Measurements from ENCODE around the gene EMILIN2.

Gene EMILIN2

DNA sequence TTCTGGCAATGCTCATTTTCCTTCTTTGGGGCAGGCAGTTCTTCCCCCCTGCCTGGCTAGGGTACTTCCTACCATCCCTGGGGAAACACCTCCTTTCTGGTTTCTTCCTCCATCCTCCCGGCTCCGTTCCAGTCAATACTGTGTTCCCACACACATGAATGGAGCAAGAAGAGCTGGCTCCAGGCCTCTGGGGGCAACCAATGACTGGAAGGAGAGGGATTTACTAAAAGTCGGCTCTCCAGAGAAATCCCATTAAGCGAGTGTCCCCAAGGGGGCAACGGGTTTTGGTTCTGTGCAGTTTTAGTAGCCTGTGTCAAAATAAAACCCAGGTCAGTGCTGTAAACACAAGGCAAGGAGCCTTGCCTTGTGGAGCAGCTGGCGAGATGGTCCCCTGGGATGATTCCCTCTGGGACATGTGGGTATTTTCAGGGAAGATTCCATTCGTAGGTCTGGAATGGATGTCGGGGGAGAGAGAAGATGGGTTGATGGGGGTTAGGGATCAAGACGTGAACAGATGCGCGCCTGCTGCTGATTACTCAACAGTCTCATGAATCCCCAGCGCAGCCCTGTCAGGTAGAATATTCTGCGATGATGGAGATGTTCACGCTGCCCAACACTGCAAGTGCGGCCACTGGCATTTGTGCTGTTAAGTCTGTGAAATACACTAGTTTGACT, 32.0 kb downstream of the EMILIN2 start:
- DNase-seq (ENCODE audit: low read depth), result no peak

- no peak for DNase-seq (ENCODE audit: low read depth)
These were observed 33.1 kb downstream of the EMILIN2 start for GRCh38 chr18:2879889-2880288.

DNA sequence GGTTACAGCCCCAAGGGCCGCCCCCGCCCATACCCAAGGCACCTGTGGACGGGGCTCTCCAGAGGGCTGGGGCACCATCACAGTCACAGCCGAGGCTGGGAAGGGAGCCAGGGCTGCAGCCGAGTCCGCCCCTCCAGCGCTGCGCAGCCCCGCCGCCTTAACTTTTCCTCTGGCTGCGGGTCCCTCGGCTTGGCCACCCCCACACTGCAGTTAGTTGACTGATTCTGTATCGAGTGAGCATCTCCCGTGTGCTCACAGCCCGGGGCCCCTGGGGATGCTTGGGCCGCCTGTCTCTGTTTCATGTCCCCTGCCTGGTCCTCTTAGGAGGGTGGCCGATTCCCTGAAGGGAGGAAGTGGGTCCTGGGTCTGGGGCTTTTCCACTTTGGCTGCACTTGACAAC, 33.7 kb downstream of the EMILIN2 start:
- DNase-seq (ENCODE audit: low read depth), result no peak

- no peak for DNase-seq (ENCODE audit: low read depth)
These were observed 34.5 kb downstream of the EMILIN2 start for GRCh38 chr18:2881088-2881839.

GRCh38 chr18:2881840-2882195, 35.0 kb downstream of the EMILIN2 start:
- DNase-seq (ENCODE audit: low read depth), result no peak

GRCh38 chr18:2882201-2882600, 35.4 kb downstream of the EMILIN2 start:
- no peak for DNase-seq (ENCODE audit: low read depth)

DNA sequence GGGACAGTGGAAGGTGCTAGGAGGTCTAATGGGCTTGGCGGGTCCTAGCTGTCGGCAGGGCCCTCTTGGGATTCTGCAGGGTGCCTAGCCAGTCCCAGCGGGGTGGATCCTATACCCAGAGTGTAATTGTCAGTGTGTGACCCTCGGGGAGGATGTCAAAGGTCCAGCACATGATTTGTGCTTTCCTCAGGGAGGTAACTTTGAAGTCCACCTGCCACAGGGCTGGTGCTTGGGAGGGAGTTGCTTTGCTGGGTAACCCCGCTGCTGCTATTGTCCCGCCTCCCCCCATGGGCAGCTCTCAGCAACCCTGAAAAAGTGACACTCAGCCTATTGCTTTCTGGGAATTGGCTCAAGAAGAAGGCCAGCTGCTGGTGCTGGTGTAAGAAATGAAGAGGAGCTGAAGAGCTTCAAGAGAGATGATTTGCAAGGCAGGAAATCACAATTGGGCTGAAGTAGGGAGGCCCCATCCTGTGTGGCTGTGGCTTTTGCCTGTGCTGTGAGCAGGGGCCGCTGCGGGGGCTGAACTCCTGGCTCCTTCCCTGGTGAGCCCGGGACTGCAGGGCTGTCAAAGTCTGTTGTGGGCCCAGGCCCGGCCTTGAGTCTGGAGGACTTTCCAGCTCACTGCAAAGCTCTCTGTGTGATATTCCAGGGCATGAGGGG, 36.4 kb downstream of the EMILIN2 start:
- no peak for DNase-seq (ENCODE audit: low read depth)

- DNase-seq (ENCODE audit: low read depth), result no peak
These were observed 38.0 kb downstream of the EMILIN2 start for GRCh38 chr18:2884706-2885285.

GRCh38 chr18:2887470-2887869, 40.7 kb downstream of the EMILIN2 start:
- no peak for DNase-seq (ENCODE audit: low read depth)

GRCh38 chr18:2889761-2890192, 43.0 kb downstream of the EMILIN2 start:
- DNase-seq (ENCODE audit: low read depth), result no peak

DNA sequence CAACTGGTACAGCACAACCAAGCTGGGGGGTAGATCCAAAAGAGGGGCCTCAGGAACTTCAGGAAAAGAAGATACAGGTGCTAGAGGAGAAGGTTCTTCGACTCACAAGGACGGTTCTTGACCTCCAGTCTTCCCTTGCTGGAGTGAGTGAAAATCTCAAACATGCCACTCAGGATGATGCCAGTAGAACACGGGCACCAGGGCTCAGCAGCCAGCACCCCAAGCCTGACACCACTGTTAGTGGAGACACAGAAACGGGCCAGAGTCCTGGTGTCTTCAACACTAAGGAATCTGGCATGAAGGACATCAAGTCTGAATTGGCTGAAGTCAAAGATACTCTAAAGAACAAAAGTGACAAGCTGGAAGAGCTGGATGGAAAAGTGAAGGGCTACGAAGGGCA, 43.8 kb downstream of the EMILIN2 start:
- no peak for DNase-seq (ENCODE audit: low read depth)

DNA sequence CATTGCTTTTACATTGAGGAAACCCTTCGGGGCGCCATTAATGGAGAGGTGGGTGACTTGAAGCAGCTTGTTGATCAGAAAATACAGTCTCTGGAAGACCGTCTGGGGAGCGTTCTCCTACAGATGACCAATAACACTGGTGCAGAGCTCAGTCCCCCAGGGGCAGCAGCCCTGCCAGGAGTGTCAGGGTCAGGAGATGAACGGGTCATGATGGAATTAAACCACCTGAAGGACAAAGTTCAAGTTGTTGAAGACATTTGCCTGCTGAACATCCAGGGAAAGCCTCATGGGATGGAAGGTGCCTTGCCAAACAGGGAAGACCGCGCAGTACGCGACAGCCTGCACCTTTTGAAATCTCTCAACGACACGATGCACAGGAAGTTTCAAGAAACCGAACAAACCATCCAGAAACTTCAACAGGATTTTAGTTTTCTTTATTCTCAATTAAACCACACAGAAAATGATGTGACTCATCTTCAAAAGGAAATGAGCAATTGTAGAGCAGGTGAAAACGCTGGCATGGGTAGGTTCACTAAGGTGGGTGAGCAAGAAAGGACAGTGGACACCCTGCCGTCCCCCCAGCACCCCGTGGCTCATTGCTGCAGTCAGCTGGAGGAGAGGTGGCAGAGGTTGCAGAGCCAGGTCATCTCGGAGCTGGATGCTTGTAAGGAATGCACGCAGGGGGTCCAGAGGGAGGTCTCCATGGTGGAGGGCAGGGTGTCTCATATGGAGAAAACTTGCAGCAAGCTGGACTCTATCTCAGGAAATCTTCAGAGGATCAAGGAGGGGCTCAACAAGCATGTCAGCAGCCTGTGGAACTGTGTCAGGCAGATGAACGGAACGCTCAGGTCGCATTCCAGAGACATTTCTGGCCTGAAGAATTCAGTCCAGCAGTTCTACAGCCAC, 45.0 kb downstream of the EMILIN2 start:
- no peak for DNase-seq (ENCODE audit: low read depth)

GRCh38 chr18:2893056-2893455, 46.2 kb downstream of the EMILIN2 start:
- no peak for DNase-seq (ENCODE audit: low read depth)

- no peak for DNase-seq (ENCODE audit: low read depth)
These were observed 46.9 kb downstream of the EMILIN2 start for GRCh38 chr18:2893676-2894075.

GRCh38 chr18:2894131-2894840, 47.5 kb downstream of the EMILIN2 start:
- no peak for DNase-seq (ENCODE audit: low read depth)

- no peak for DNase-seq (ENCODE audit: low read depth)
These were observed 48.1 kb downstream of the EMILIN2 start for GRCh38 chr18:2894841-2895370.

DNA sequence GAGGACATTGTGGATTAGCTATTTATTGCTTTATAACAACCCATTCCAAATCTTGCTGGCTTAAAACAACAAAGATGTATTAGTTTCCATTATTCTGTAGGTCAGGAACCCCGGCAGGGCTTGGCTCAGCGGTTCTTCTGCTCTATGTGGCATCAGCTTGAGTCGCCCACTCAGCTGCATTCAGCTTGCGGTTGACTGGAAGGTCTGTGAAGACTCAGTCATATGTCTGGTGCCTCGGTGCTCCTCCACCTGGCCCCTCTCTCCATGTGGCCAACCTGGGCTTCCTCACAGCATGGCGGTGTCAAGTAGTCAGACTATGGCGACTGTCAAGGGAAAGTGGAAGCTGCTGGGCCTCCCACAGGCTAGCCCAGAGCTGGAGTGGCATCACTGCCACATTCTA, 48.6 kb downstream of the EMILIN2 start:
- no peak for DNase-seq (ENCODE audit: low read depth)

- DNase-seq (ENCODE audit: low read depth), result no peak
These were observed 50.2 kb downstream of the EMILIN2 start for GRCh38 chr18:2896990-2897389.

DNA sequence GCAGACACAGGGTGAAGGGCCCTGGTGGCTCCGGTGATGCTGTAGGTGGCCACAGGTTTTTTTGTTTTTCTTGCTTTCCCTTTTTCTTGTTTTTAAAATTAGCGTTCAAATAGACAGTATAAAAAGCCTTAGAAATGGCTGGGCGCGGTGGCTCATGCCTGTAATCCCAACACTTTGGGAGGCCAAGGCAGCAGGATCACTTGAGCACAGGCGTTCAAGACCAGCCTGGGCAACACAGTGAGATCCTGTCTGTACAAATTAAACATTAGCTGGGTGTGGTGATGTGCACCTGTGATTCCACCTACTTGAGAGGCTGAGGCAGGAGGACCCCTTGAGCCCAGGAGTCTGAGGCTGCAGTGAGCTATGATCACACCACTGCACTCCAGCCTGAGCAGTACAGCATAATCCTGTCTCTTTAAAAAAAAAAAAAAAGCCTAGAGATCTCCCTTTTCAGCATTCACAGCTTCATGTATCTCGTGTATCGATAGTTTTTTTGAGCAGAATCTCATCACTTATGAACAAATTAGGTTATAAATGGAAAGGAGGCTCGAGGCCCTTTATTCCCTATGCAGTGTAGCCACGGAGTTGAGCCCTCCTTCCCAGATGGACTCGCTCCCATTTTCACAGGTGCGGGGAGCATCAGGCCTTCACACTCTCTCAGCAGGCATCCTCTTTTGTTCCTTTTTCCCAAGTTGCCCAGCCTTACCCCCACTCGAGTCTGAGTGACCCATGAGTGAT, 50.8 kb downstream of the EMILIN2 start:
- DNase-seq (ENCODE audit: low read depth), result no peak

DNA sequence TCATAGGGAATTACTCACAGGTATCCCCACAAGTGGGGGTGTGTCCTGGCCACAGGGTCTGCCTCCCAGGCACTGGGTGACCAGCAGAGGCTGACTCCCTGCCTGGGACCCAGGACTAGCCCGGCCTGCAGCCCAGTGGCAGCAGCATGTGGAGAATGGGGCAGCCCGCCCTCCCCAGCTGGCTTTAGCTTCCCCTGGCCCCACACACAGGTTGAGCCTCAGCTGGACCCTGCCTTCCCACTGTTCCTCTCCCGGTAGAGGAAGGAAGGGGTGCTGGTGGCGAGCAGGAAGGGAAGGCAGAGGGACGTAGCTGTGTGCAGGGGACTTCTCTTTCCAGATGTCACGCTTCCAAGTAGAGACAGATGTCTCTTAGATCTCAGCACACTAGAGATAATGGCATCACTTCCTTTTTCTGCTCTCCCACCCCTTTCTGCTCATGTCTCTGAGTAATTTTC, 51.4 kb downstream of the EMILIN2 start:
- no peak for DNase-seq (ENCODE audit: low read depth)
